Measurements from ENCODE around the gene PIGR.

The PIGR gene

GRCh38 chr1:206946261-206946660 is at the start of gene PIGR:
TSS of gene PIGR (minus strand) at chr1:206946466. CDS start at chr1:206940531, 5,935 bp downstream.
- no peak for DNase-seq

- DNase-seq: no peak
These were observed 46.5 kb upstream of the PIGR start for GRCh38 chr1:206992790-206993189.

- DNase-seq: no peak
These were observed 41.6 kb upstream of the PIGR start for GRCh38 chr1:206987873-206988272.

GRCh38 chr1:206986885-206987284 is 40.6 kb upstream of the PIGR start:
- DNase-seq: no peak

GRCh38 chr1:206986402-206986801 is 40.1 kb upstream of the PIGR start:
- DNase-seq: no peak

GRCh38 chr1:206985162-206985749 is 39.0 kb upstream of the PIGR start:
- DNase-seq: no peak

- peak; percentile 55 for DNase-seq
These were observed 36.0 kb upstream of the PIGR start for GRCh38 chr1:206982216-206982615.

- peak; percentile 1 for DNase-seq
These were observed 33.2 kb upstream of the PIGR start for GRCh38 chr1:206979379-206980043.

- no peak for DNase-seq
These were observed 32.0 kb upstream of the PIGR start for GRCh38 chr1:206978259-206978658.

- peak; percentile 36 for DNase-seq
These were observed 29.0 kb upstream of the PIGR start for GRCh38 chr1:206975306-206975705.

GRCh38 chr1:206974140-206974539 is 27.9 kb upstream of the PIGR start:
- DNase-seq: no peak

GRCh38 chr1:206972728-206973127 is 26.5 kb upstream of the PIGR start:
- no peak for DNase-seq

- no peak for DNase-seq
These were observed 24.9 kb upstream of the PIGR start for GRCh38 chr1:206971029-206971655.

GRCh38 chr1:206970446-206970845 is 24.2 kb upstream of the PIGR start, which contains the start of gene FCAMR:
TSS of gene FCAMR (minus strand) at chr1:206970460. CDS start at chr1:206970125, 335 bp downstream.
- no peak for DNase-seq

GRCh38 chr1:206969090-206969489 is 22.8 kb upstream of the PIGR start:
- DNase-seq: no peak

- no peak for DNase-seq
These were observed 21.0 kb upstream of the PIGR start for GRCh38 chr1:206967096-206967849.

GRCh38 chr1:206965781-206966180 is 19.5 kb upstream of the PIGR start:
- no peak for DNase-seq

- no peak for DNase-seq
These were observed 17.5 kb upstream of the PIGR start for GRCh38 chr1:206963740-206964139.

GRCh38 chr1:206963119-206963712 is 16.9 kb upstream of the PIGR start:
- DNase-seq: no peak

GRCh38 chr1:206962272-206962671 is 16.0 kb upstream of the PIGR start:
- no peak for DNase-seq

- no peak for DNase-seq
These were observed 15.4 kb upstream of the PIGR start for GRCh38 chr1:206961668-206962067.

- DNase-seq: no peak
These were observed 14.6 kb upstream of the PIGR start for GRCh38 chr1:206960676-206961386.

Measured in NCI-H1092 (cell line).